T-cell (primary cell): ENCODE data around the gene KSR1. TPM values are rescaled to one million over a fixed set of nuclear protein-coding genes. Genes with fewer than 3 reads are reported as not detected.
"Not testable (repeated sequence)": the region's sequence is repeated elsewhere in the genome, so short reads cannot be mapped to it uniquely, and the experiment has no call there.

Experiments
- ATAC-seq, 4 experiments: fragments of 200-7000 bp in 3 of 4; fragments of 150-1000 bp in 1 of 4; cut with Tn5 transposase; replicated peaks in 1 of 4; 1 replicate in 3 of 4; 2 replicates in 1 of 4; pipeline ENCODE4 v1.10.0; 2021; ENCODE audit warnings: moderate library complexity in 3 of 4, mild to moderate bottlenecking in 2 of 4, moderate number of reproducible peaks in 1 of 4
- CTCF ChIA-PET, 2 donors: fragments of 300-600 bp; sonication (Branson Sonifier 250); formaldehyde crosslinking; loops; one replicate each; lab custom pipeline; 2022; ENCODE audit warnings: antibody characterized with exemption in 2 of 2; lab: Charles Lee
- POLR2A ChIA-PET, 2 donors: fragments of 300-600 bp; sonication (Branson Sonifier 250); formaldehyde crosslinking; loops; one replicate each; lab custom pipeline; 2022; ENCODE audit warnings: antibody characterized with exemption in 2 of 2; lab: Charles Lee
- DNase-seq, 35 experiments: peaks; one replicate each; pipeline versions ENCODE4 v3.0.0 to v3.0.0-alpha.2; 2013 to 2023
- H3K27ac ChIP-seq: one replicate; pipeline ENCODE4 v1.5.1; 2013; ENCODE audit warnings: low read length
- H3K27me3 ChIP-seq, 2 experiments: replicated peaks in 1 of 2; 1 replicate in 1 of 2; 2 replicates in 1 of 2; pipeline versions ENCODE4 v1.6.1 to v1.7.0; 2013; ENCODE audit warnings: low read length in 1 of 2, mixed read lengths in 1 of 2; ENCODE audit not compliant: control insufficient read depth in 2 of 2, insufficient read depth in 2 of 2; ENCODE audit errors: extremely low read depth in 1 of 2
- H3K36me3 ChIP-seq, 2 donors: 1 replicate in 1 of 2; 2 replicates in 1 of 2; pipeline versions ENCODE4 v1.6.1 to v1.7.0; 2013; ENCODE audit warnings: low read length in 1 of 2; ENCODE audit not compliant: control insufficient read depth in 2 of 2, insufficient read depth in 1 of 2; ENCODE audit errors: extremely low read depth in 1 of 2
- H3K4me1 ChIP-seq, 2 experiments: 1 replicate in 1 of 2; 2 replicates in 1 of 2; pipeline versions ENCODE4 v1.6.1 to v1.7.0; 2013; ENCODE audit warnings: low read length in 2 of 2, mixed read lengths in 1 of 2; ENCODE audit not compliant: insufficient read depth in 2 of 2, control insufficient read depth in 1 of 2; ENCODE audit errors: extremely low read depth in 1 of 2
- H3K4me3 ChIP-seq, 2 donors: 1 replicate in 1 of 2; 2 replicates in 1 of 2; pipeline versions ENCODE4 v1.5.1 to v1.7.0; 2013; ENCODE audit warnings: mild to moderate bottlenecking in 2 of 2, low read length in 1 of 2, moderate library complexity in 1 of 2; ENCODE audit not compliant: control insufficient read depth in 1 of 2; ENCODE audit errors: extremely low read depth in 1 of 2
- H3K9me3 ChIP-seq: 2 replicates; pipeline ENCODE4 v1.7.0; 2013
- H3K27ac Mint-ChIP-seq, 2 donors: one replicate each; pipeline ENCODE4 v1.8.0; 2020 to 2021; ENCODE audit warnings: mild to moderate bottlenecking in 2 of 2, mixed read lengths in 2 of 2
- H3K27me3 Mint-ChIP-seq, 2 donors: one replicate each; pipeline ENCODE4 v1.8.0; 2021 to 2022; ENCODE audit warnings: mixed read lengths in 2 of 2
- H3K36me3 Mint-ChIP-seq: one replicate; pipeline ENCODE4 v1.8.0; 2021; ENCODE audit warnings: mixed read lengths
- H3K4me1 Mint-ChIP-seq, 3 donors: one replicate each; pipeline ENCODE4 v1.8.0; 2020 to 2022; ENCODE audit warnings: mixed read lengths in 3 of 3, mild to moderate bottlenecking in 1 of 3
- H3K4me3 Mint-ChIP-seq, 3 donors: one replicate each; pipeline ENCODE4 v1.8.0; 2020 to 2022; ENCODE audit warnings: mild to moderate bottlenecking in 3 of 3, mixed read lengths in 3 of 3, moderate library complexity in 3 of 3
- H3K9me3 Mint-ChIP-seq, 3 donors: one replicate each; pipeline ENCODE4 v1.8.0; 2020 to 2022; ENCODE audit warnings: mixed read lengths in 3 of 3
- WGBS: methylation state at CpG from one replicate; pipeline ENCODE4 v1.1.5; 2013; ENCODE audit warnings: missing lambda C conversion rate; ENCODE audit not compliant: insufficient coverage; 5-methylcytosine and 5-hydroxymethylcytosine counted together
- total RNA-seq, 35 experiments: library from RNA in 6 of 35; stranded (reverse) in 6 of 35; fragments of 120-200 nt in 1 of 35; gene quantifications; one replicate each; pipeline versions ENCODE4 v1.2.1 to v1.2.4 and lab custom pipeline; 2013 to 2026

The KSR1 gene
- total RNA-seq, 5 donors from 2014 or later (not counting 1 experiment from before 2014, with no cell fraction given), result 26.8 to 35.8 (median 27.6) TPM

DNA sequence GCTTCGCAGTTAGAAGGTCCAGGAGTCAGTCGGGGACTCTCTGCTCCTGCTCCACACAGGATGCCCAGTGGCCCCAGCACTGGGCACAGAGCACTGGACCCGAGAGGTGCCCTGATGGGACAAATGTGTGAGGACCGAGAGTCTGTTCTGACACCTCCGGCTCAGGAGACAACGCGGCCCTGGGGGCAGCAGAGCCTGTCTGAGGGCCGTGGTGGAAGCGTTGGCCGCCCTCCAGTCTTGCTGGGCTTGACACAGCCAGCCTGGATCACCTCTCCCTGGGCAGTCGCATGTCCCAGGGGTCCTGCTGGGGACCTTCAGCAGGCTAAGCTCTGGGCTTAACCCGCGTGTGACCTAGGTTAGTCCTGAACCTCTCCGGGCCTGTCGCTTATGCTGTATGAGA, 197.9 kb downstream of the KSR1 start:
- Histone ChIP-seq H3K4me1 (peaks cover 0 to 8% of the 10 kb centered on the region in 2 experiments), H3K27me3 (peaks cover 0 to 9% of the 10 kb centered on the region in 2 experiments), H3K36me3 (no peaks in the 10 kb centered on the region), H3K4me3 (no peak overlapping the region), H3K27ac (no peak overlapping the region), H3K9me3 (no peaks in the 10 kb centered on the region)
- no peak for ATAC-seq
- Mint-ChIP-seq H3K36me3 (peaks cover 3% of the 10 kb centered on the region), H3K9me3 (no peaks in the 10 kb centered on the region), H3K4me3 (no peak overlapping the region), H3K27me3 (peaks cover 0 to 2% of the 10 kb centered on the region in 2 donors), H3K4me1 (peaks cover 6 to 8% (median 7%) of the 10 kb centered on the region in 3 donors), H3K27ac (no peak overlapping the region)
- CTCF ChIA-PET, result interaction anchor here (0.6 to 2.0 kb wide), 9 partner anchors 10 to 498 kb away, joined by 3 to 9 read pairs (median 3); no protein-coding TSS in a partner anchor
- no peak for DNase-seq
- WGBS, result 97% methylated on average over 13 of the region's 15 CpGs
- POLR2A ChIA-PET, result no interaction called here

DNA sequence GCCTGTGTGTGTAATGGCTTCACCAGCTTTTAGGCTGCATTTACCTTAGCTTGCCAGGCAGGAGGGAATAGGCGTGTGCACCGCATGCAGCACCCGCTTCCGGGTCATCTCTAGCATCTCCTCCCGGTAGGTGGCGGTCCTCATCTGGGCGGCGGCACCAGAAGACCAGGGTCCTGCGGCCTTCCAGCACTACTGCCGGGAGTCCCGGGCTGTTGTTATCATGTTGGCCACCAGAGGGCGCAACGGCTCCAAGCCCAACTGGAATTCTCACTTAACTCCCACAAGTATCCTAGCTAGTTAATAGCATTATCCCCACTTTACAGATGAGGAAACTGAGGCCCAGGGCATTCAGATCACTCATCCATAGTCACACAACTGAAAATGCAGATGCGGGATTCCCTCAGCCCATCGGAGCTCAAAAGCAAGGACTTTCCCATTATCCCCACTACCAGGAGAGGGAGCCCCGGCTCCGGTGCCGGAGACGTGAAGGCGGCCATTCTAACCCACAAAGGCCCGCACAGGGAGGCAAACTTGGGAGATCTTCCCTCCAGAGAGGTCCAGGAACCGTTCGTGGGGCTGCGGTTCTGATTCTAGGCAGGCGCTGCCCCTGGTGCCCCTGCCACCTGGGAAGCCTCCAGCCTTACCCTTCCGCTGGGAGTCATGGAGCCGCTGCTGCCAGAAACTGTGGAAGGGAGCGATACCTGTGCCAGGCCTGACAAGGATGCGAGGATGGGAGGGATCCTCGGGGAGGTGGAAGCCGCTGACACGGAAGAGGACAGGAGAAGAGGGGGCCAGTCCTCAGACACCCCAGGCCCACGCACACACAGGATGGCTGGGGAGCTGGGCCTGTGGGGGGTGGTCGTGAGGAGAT, 198.6 kb downstream of the KSR1 start:
- peaks cover 6 to 8% (median 7%) of the 10 kb centered on the region in 3 donors for H3K4me1 Mint-ChIP-seq
- CTCF ChIA-PET, result interaction anchor here (0.6 to 2.0 kb wide), 8 partner anchors 9 to 497 kb away, joined by 3 to 9 read pairs (median 4); no protein-coding TSS in a partner anchor
- H3K9me3 Mint-ChIP-seq, result no peaks in the 10 kb centered on the region
- Histone ChIP-seq H3K27ac (no peak overlapping the region), H3K4me1 (peaks cover 0 to 8% of the 10 kb centered on the region in 2 experiments), H3K4me3 (no peak overlapping the region), H3K27me3 (peaks cover 0 to 9% of the 10 kb centered on the region in 2 experiments), H3K36me3 (no peaks in the 10 kb centered on the region), H3K9me3 (no peaks in the 10 kb centered on the region)
- no peaks in the 10 kb centered on the region for H3K36me3 Mint-ChIP-seq
- WGBS, result 40% methylated on average over 25 of the region's 34 CpGs
- H3K27me3 Mint-ChIP-seq, result peaks cover 0 to 2% of the 10 kb centered on the region in 2 donors
- no peak overlapping the region for H3K27ac Mint-ChIP-seq
- peak; percentile 54 to 75 (median 60) for ATAC-seq
- peak in 32 of 35 experiments; percentile 6 to 77 (median 46) for DNase-seq
- POLR2A ChIA-PET, result no interaction called here
- no peak overlapping the region for H3K4me3 Mint-ChIP-seq

DNA sequence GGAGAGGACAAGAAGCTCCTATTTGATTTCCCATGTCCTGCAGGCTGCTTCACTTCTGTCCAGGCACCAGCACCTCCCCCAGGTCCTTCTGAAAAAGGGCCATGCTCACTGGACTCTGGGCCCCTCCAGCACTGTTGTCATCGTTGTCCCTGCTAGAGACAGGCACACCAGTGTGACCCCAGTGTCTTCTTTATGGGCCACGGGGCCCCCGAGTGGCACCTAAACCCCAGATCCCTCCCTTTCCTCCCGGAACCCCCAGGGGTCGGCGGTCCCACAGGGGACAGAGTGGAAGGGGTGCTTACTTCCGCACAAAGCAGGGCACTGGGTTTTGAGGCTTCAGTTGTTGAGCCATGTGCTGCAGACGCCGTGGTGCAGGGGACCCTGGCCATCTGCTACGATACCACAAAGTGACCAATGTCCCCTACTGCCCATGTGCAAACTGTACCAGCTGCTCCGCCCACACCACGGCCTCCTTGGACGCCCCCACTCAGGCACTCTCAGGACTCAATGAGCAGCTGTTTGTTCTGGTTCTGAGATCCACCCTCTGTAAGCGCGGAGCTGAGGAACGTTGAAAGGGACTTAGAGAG, 199.4 kb downstream of the KSR1 start:
- DNase-seq, ATAC-seq, H3K36me3 Mint-ChIP-seq, H3K4me1 ChIP-seq, H3K9me3 ChIP-seq, POLR2A ChIA-PET, H3K4me3 Mint-ChIP-seq, H3K36me3 ChIP-seq, H3K27ac Mint-ChIP-seq, H3K27me3 Mint-ChIP-seq, H3K4me1 Mint-ChIP-seq, H3K27ac ChIP-seq, H3K9me3 Mint-ChIP-seq, H3K4me3 ChIP-seq: not testable (repeated sequence)
- 92% methylated on average over 8 of the region's 16 CpGs for WGBS
- peaks cover 0 to 13% of the 10 kb centered on the region in 2 experiments for H3K27me3 ChIP-seq
- CTCF ChIA-PET, result interaction anchor here (1.4 to 2.0 kb wide), 2 partner anchors 105 to 419 kb away, joined by 7 to 9 read pairs; no protein-coding TSS in a partner anchor

DNA sequence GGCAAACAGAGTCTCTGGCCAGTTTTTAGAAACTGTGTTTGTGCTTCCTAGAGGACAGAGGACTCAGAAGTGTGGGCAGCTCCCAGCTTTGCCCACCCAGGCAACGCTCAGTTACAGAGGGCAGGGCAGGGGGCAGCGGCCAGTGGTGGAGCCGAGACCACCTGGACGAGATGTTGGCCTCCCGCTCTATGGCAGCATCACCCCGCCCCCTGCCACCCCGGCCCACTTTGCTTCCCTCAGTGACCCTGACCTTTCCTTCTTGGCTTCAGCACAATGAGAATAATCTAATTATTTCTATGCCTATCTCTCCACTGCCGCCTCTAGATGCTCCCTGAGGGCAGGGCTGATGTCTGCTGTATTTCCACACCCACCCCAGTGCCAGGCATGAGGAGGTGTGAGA, 200.4 kb downstream of the KSR1 start:
- H3K27ac ChIP-seq, ATAC-seq, H3K9me3 Mint-ChIP-seq, DNase-seq, H3K4me3 Mint-ChIP-seq, H3K9me3 ChIP-seq, H3K4me3 ChIP-seq, H3K27ac Mint-ChIP-seq, H3K4me1 Mint-ChIP-seq, H3K36me3 ChIP-seq, H3K36me3 Mint-ChIP-seq, CTCF ChIA-PET, POLR2A ChIA-PET, H3K27me3 Mint-ChIP-seq, H3K4me1 ChIP-seq: not testable (repeated sequence)
- peaks cover 0 to 13% of the 10 kb centered on the region in 2 experiments for H3K27me3 ChIP-seq
- 70% methylated on average over 7 of the region's 8 CpGs for WGBS

GRCh38 chr17:27657620-27658019, 201.4 kb downstream of the KSR1 start:
- POLR2A ChIA-PET, result no interaction called here
- H3K4me1 Mint-ChIP-seq, result peaks cover 3 to 7% (median 6%) of the 10 kb centered on the region in 3 donors
- no peaks in the 10 kb centered on the region for H3K9me3 ChIP-seq
- H3K27ac Mint-ChIP-seq, result no peak overlapping the region
- H3K4me3 ChIP-seq, result no peak overlapping the region
- H3K36me3 Mint-ChIP-seq, result no peaks in the 10 kb centered on the region
- H3K4me1 ChIP-seq, result peaks cover 0 to 8% of the 10 kb centered on the region in 2 experiments
- H3K4me3 Mint-ChIP-seq, result no peak overlapping the region
- peaks cover 0 to 2% of the 10 kb centered on the region in 2 donors for H3K27me3 Mint-ChIP-seq
- H3K27ac ChIP-seq, result no peak overlapping the region
- peaks cover 0 to 13% of the 10 kb centered on the region in 2 experiments for H3K27me3 ChIP-seq
- ATAC-seq (no peak), DNase-seq (no peak)
- CTCF ChIA-PET, result no interaction called here
- WGBS, result no CpG with 5 or more reads among the region's 5 CpGs
- H3K36me3 ChIP-seq, result no peaks in the 10 kb centered on the region
- H3K9me3 Mint-ChIP-seq, result no peaks in the 10 kb centered on the region

- 58% methylated on average over 2 of the region's 6 CpGs for WGBS
- Mint-ChIP-seq H3K4me3 (no peak overlapping the region), H3K27me3 (peaks cover 0 to 2% of the 10 kb centered on the region in 2 donors), H3K4me1 (peaks cover 0 to 3% (median 2%) of the 10 kb centered on the region in 3 donors), H3K27ac (no peak overlapping the region), H3K36me3 (no peaks in the 10 kb centered on the region), H3K9me3 (no peaks in the 10 kb centered on the region)
- Histone ChIP-seq H3K27ac (no peak overlapping the region), H3K36me3 (no peaks in the 10 kb centered on the region), H3K27me3 (peaks cover 0 to 9% of the 10 kb centered on the region in 2 experiments), H3K9me3 (no peaks in the 10 kb centered on the region), H3K4me1 (peaks cover 0 to 5% of the 10 kb centered on the region in 2 experiments), H3K4me3 (no peak overlapping the region)
- ATAC-seq (no peak), DNase-seq (no peak)
- CTCF ChIA-PET, result interaction anchor here (0.6 to 1.1 kb wide), 2 partner anchors 9 to 295 kb away, joined by 3 to 4 read pairs; no protein-coding TSS in a partner anchor
- POLR2A ChIA-PET, result no interaction called here
Measured at GRCh38 chr17:27659683-27660082, 203.4 kb downstream of the KSR1 start.
